HepG2 (cell line): ENCODE data around the gene LDB2. TPM values are rescaled to one million over a fixed set of nuclear protein-coding genes. Genes with fewer than 3 reads are reported as not detected.

Source experiments
- ATAC-seq: fragments of 200-7000 bp; cut with Tn5 transposase; 3 replicates; pipeline ENCODE4 v1.9.1; 2020; ENCODE audit warnings: mild to moderate bottlenecking, moderate library complexity
- BruUV-seq: library from RNA; stranded (reverse); fragments of 400-500 nt; replicated peaks from 2 replicates; lab custom pipeline; 2021; lab: Mats Ljungman, UMichigan
- CTCF ChIA-PET: fragments of 300-600 bp; formaldehyde crosslinking; extraction: SDS; loops from one replicate; lab custom pipeline; 2021; ENCODE audit warnings: low total read pairs, inconsistent platforms, low intra/inter-chr PET ratio; lab: Yijun Ruan, JAX
- POLR2A ChIA-PET: fragments of 350-600 bp; sonication (Branson Sonifier 250); formaldehyde crosslinking; loops from one replicate; lab custom pipeline; 2020; ENCODE audit warnings: antibody characterized with exemption, inconsistent platforms; lab: Yijun Ruan, JAX
- DNase-seq: peaks from one replicate; pipeline ENCODE4 v3.0.0-alpha.2; 2015; ENCODE audit warnings: low spot score
- FAIRE-seq: peaks from 3 replicates; lab custom pipeline; 2011; peaks lifted over from hg19 to GRCh38; lab: Jason Lieb, UNC
- H2AFZ ChIP-seq: one replicate; pipeline ENCODE4 v1.6.1; 2011; ENCODE audit warnings: low read length, inconsistent platforms
- H3K27ac ChIP-seq: fragments of 300-600 bp; 3 replicates; pipeline ENCODE4 v1.8.0; 2011; ENCODE audit warnings: mixed run types, mild to moderate bottlenecking, mixed read lengths, low read length, inconsistent platforms; ENCODE audit not compliant: insufficient read depth; ENCODE audit errors: extremely low read length
- H3K27me3 ChIP-seq, 2 experiments: fragments of 200-600 bp in 1 of 2; 2 replicates in 1 of 2; 3 replicates in 1 of 2; pipeline versions ENCODE4 v1.6.0 to v1.8.0; 2011; ENCODE audit warnings: low read length in 2 of 2, mild to moderate bottlenecking in 2 of 2, moderate library complexity in 2 of 2, inconsistent platforms in 1 of 2; ENCODE audit not compliant: insufficient read depth in 2 of 2, control insufficient read depth in 1 of 2
- H3K36me3 ChIP-seq, 2 experiments: fragments of 200-600 bp in 1 of 2; replicated peaks in 1 of 2; 2 replicates in 1 of 2; 3 replicates in 1 of 2; pipeline versions ENCODE4 v1.5.1 to v1.8.0; 2011; ENCODE audit warnings: low read length in 2 of 2, inconsistent platforms in 1 of 2; ENCODE audit not compliant: insufficient read depth in 2 of 2, control insufficient read depth in 1 of 2
- H3K4me1 ChIP-seq: 2 replicates; pipeline ENCODE4 v1.5.1; 2012; ENCODE audit warnings: low read length, inconsistent platforms; ENCODE audit not compliant: insufficient read depth
- H3K4me2 ChIP-seq: 2 replicates; pipeline ENCODE4 v1.6.0; 2011; ENCODE audit warnings: low read depth, low read length, inconsistent platforms
- H3K4me3 ChIP-seq, 3 experiments: fragments of 200-600 bp in 1 of 3; sonication (generic), shearing (Covaris generic) in 1 of 3; replicated peaks in 1 of 3; 2 replicates each; pipeline ENCODE4 v1.5.1; 2011 to 2016; ENCODE audit warnings: low read length in 3 of 3, inconsistent platforms in 2 of 3, low read depth in 2 of 3, mild to moderate bottlenecking in 2 of 3, control low read depth in 1 of 3, mixed read lengths in 1 of 3; ENCODE audit not compliant: insufficient read depth in 1 of 3
- H3K79me2 ChIP-seq: one replicate; pipeline ENCODE4 v1.6.1; 2011; ENCODE audit warnings: low read length, inconsistent platforms; ENCODE audit not compliant: insufficient read depth
- H3K9ac ChIP-seq: 2 replicates; pipeline ENCODE4 v1.6.0; 2011; ENCODE audit warnings: mild to moderate bottlenecking, low read depth, low read length, inconsistent platforms; ENCODE audit not compliant: insufficient read depth
- H3K9me3 ChIP-seq: 2 replicates; pipeline ENCODE4 v1.5.1; 2012; ENCODE audit warnings: mild to moderate bottlenecking, low read length
- H4K20me1 ChIP-seq: 2 replicates; pipeline ENCODE4 v1.6.0; 2011; ENCODE audit warnings: inconsistent platforms, mild to moderate bottlenecking, low read length, moderate library complexity; ENCODE audit not compliant: insufficient read depth
- CBX2 ChIP-seq, 2 experiments: fragments of 200-600 bp in 1 of 2; sonication (generic); formaldehyde crosslinking in 1 of 2; IDR thresholded peaks; 2 replicates each; pipeline versions ENCODE4 v1.7.0 to v1.8.1; 2018 to 2022; ENCODE audit warnings: low read depth in 2 of 2, low read length in 1 of 2, mild to moderate bottlenecking in 1 of 2, missing genetic modification reagents in 1 of 2
- CTCF ChIP-seq: sonication (generic); formaldehyde crosslinking; IDR thresholded peaks from 2 replicates; pipeline ENCODE4 v1.5.0; 2020; ENCODE audit warnings: mild to moderate bottlenecking, missing genetic modification reagents, moderate library complexity
- ETV5 ChIP-seq: IDR thresholded peaks from 2 replicates; pipeline ENCODE4 v1.6.1; 2018; ENCODE audit warnings: missing biosample characterization, missing genetic modification reagents, inconsistent platforms, borderline replicate concordance
- ETV6 ChIP-seq: sonication (generic); formaldehyde crosslinking; conservative IDR thresholded peaks from 2 replicates; pipeline ENCODE4 v1.4.0; 2020; ENCODE audit warnings: missing genetic modification reagents
- HNRNPL ChIP-seq: fragments of 200-400 bp; formaldehyde crosslinking; IDR thresholded peaks from 2 replicates; pipeline ENCODE4 v1.6.1; 2017; ENCODE audit warnings: mild to moderate bottlenecking, low read depth, low read length
- SMC3 ChIP-seq: IDR thresholded peaks from 2 replicates; pipeline ENCODE4 v1.6.1; 2011; ENCODE audit warnings: low read length, improper control_type of control experiment
- SMYD3 ChIP-seq: sonication (generic); formaldehyde crosslinking; IDR thresholded peaks from 2 replicates; pipeline ENCODE4 v1.8.1; 2023; ENCODE audit warnings: mild to moderate bottlenecking, missing genetic modification reagents
- STAG1 ChIP-seq: sonication (generic); formaldehyde crosslinking; IDR thresholded peaks from 2 replicates; pipeline ENCODE4 v1.4.0; 2020; ENCODE audit warnings: missing genetic modification reagents
- WGBS: methylation state at CpG from one replicate; pipeline ENCODE4 v1.1.6; 2017; ENCODE audit warnings: low lambda C conversion rate; 5-methylcytosine and 5-hydroxymethylcytosine counted together
- in situ Hi-C: cut with HindIII; loops from 2 replicates; pipeline ENCODE4 v1.10.0; 2017; ENCODE audit warnings: low pct_unique_long_range_greater_than_20kb; ENCODE audit not compliant: extremely low pct_ligation_motif_present
- intact Hi-C: fragments of 100-400 bp; cut with micrococcal nuclease; formaldehyde crosslinking; loops from one replicate; pipeline ENCODE4 v1.10.0; 2022; ENCODE audit not compliant: unreplicated experiment
- polyA plus RNA-seq, 8 experiments: library from polyadenylated mRNA; depleted of rRNA in 3 of 8; stranded (reverse) in 7 of 8; unstranded in 1 of 8; fragments of >200 nt; fragmentation: Illumina TruSeq in 4 of 8; extraction: Trizol in 4 of 8; gene quantifications; 2 replicates each; pipeline versions ENCODE4 v1.2.1 to v1.2.3, GENCODE V29; 2011 to 2016; ENCODE audit warnings: low read depth in 4 of 8, missing spikeins in 1 of 8, mixed read lengths in 1 of 8; ENCODE audit not compliant: insufficient read depth in 1 of 8
- total RNA-seq, 5 experiments: library from RNA; depleted of rRNA; stranded (reverse); fragments of >200 nt; fragmentation: Illumina TruSeq; extraction: Trizol; gene quantifications; 2 replicates each; pipeline ENCODE4 v1.2.3, GENCODE V29; 2016; ENCODE audit warnings: low read depth in 1 of 5
- TF ChIP-seq, protein P1 (sequence below): sonication (generic); formaldehyde crosslinking; conservative IDR thresholded peaks from 2 replicates; pipeline ENCODE4 v1.8.0; 2022; ENCODE audit warnings: missing genetic modification reagents
- TF ChIP-seq, protein P2 (sequence below): sonication (generic); formaldehyde crosslinking; IDR thresholded peaks from 2 replicates; pipeline ENCODE4 v1.8.1; 2023; ENCODE audit warnings: mild to moderate bottlenecking, moderate library complexity, missing genetic modification reagents
- TF ChIP-seq, protein P3 (sequence below): sonication (generic); formaldehyde crosslinking; IDR thresholded peaks from 2 replicates; pipeline ENCODE4 v1.8.0; 2022; ENCODE audit warnings: mild to moderate bottlenecking, missing genetic modification reagents

LDB2 gene
- total and polyA plus RNA-seq, 2 of the 13 experiments (the other 11 are each of a cell fraction or from before 2014, with no cell fraction given), result not detected

DNA sequence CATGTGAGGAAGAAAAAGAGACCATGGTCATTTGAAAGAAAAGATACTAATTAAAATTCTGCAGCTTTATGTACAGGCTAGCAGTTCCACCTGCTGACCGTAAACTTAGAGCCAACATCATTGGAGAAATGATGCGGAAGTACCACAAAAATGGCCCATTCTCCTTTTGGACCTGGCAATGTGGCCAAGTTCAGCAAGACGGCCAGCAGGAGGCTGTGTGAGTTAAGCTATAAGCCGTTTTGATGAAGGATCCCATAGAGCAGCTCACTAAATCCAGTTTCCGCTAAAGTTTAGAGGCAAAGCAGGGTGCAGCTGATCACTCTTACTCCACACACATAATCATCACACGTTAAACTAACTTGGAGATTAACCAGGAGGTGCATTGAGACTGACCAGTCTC, 133.8 kb downstream of the LDB2 start:
- WGBS, result 23% methylated on average over 6 of the region's 6 CpGs
- Histone ChIP-seq H3K9ac (no peak overlapping the region), H3K4me3 (no peak overlapping the region), H3K4me2 (no peak overlapping the region), H3K27me3 (no peaks in the 10 kb centered on the region; a peak in 1 of 5 replicates), H3K9me3 (no peaks in the 10 kb centered on the region), H3K36me3 (no peaks in the 10 kb centered on the region), H4K20me1 (no peaks in the 10 kb centered on the region), H3K27ac (no peak overlapping the region), H3K79me2 (no peaks in the 10 kb centered on the region), H3K4me1 (no peaks in the 10 kb centered on the region), H2AFZ (no peak overlapping the region)
- ChIA-PET CTCF (interaction anchor here (1.8 to 2.0 kb wide), 2 partner anchors 152 to 559 kb away, joined by 5 to 15 read pairs; no protein-coding TSS in a partner anchor), POLR2A (no interaction called here)
- in situ Hi-C loops (no loop called here), intact Hi-C loops (loop anchor here (1.0 kb wide), 3 partner anchors 81 to 560 kb away; no protein-coding TSS in a partner anchor)
- FAIRE-seq (no peak), DNase-seq (peak; percentile 9), ATAC-seq (peak; percentile 81)
- no peak for TF ChIP-seq CBX2 (IDR thresholded peaks at IDR 0.05; ENCODE audit: low read depth, low read length)
- TF ChIP-seq CBX2 (CRISPR knock-in tag; IDR thresholded peaks at IDR 0.05; ENCODE audit: low read depth), result no peak
- TF ChIP-seq, protein P1, sequence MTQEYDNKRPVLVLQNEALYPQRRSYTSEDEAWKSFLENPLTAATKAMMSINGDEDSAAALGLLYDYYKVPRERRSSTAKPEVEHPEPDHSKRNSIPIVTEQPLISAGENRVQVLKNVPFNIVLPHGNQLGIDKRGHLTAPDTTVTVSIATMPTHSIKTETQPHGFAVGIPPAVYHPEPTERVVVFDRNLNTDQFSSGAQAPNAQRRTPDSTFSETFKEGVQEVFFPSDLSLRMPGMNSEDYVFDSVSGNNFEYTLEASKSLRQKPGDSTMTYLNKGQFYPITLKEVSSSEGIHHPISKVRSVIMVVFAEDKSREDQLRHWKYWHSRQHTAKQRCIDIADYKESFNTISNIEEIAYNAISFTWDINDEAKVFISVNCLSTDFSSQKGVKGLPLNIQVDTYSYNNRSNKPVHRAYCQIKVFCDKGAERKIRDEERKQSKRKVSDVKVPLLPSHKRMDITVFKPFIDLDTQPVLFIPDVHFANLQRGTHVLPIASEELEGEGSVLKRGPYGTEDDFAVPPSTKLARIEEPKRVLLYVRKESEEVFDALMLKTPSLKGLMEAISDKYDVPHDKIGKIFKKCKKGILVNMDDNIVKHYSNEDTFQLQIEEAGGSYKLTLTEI, result no peak
- no peak for TF ChIP-seq ETV5 (CRISPR knock-in tag)
- peak; percentile 59; the same call in 1 of the 2 replicates for TF ChIP-seq SMC3
- TF ChIP-seq ETV6 (CRISPR knock-in tag), result no peak
- TF ChIP-seq, protein P2, sequence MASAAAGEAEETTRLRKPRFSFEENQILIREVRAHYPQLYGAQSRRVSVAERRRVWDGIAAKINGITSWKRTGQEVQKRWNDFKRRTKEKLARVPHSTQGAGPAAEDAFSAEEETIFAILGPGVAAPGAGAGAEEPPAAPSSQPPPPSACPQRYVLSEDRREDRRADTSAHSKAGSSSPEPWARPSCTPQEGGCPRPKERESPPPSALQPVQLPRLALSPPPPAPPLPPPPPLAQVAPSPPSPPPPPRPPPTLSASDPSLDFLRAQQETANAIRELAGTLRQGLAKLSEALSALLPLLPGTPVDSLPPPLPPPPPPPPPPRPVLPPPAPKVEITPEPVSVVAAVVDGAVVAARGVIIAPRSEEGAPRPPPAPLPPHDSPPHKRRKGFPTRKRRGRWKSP (CRISPR knock-in tag), result no peak
- no peak for TF ChIP-seq SMYD3 (CRISPR knock-in tag)
- TF ChIP-seq, protein P3, sequence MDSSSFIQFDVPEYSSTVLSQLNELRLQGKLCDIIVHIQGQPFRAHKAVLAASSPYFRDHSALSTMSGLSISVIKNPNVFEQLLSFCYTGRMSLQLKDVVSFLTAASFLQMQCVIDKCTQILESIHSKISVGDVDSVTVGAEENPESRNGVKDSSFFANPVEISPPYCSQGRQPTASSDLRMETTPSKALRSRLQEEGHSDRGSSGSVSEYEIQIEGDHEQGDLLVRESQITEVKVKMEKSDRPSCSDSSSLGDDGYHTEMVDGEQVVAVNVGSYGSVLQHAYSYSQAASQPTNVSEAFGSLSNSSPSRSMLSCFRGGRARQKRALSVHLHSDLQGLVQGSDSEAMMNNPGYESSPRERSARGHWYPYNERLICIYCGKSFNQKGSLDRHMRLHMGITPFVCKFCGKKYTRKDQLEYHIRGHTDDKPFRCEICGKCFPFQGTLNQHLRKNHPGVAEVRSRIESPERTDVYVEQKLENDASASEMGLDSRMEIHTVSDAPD (CRISPR knock-in tag), result no peak
- peak; percentile 83 for TF ChIP-seq STAG1
- TF ChIP-seq HNRNPL, result no peak
- peak; percentile 62 for TF ChIP-seq CTCF (CRISPR knock-in tag)
- no TSS peak for BruUV-seq
